HEK293 (cell line): ENCODE data around the gene RPIA.

Experiments used
- CTCF ChIP-seq: fragments of 450-650 bp; formaldehyde crosslinking; IDR thresholded peaks from 2 replicates; pipeline ENCODE4 v1.5.1; 2016; ENCODE audit warnings: missing biosample characterization, missing genetic modification characterization
- PRDM1 ChIP-seq: fragments of 450-650 bp; formaldehyde crosslinking; IDR thresholded peaks from 2 replicates; pipeline ENCODE4; 2016; ENCODE audit warnings: missing biosample characterization, missing genetic modification characterization
- REPIN1 ChIP-seq: fragments of 450-650 bp; formaldehyde crosslinking; IDR thresholded peaks from 2 replicates; pipeline ENCODE4 v1.5.1; 2017; ENCODE audit warnings: missing biosample characterization, missing genetic modification characterization, low read depth
- TRIM28 ChIP-seq: IDR thresholded peaks from 2 replicates; pipeline ENCODE4 v1.6.1; 2011; ENCODE audit warnings: low read length, control low read depth, borderline replicate concordance
- YY1 ChIP-seq: fragments of 450-650 bp; formaldehyde crosslinking; IDR thresholded peaks from 2 replicates; pipeline ENCODE4 v1.5.1; 2018; ENCODE audit warnings: missing biosample characterization, missing genetic modification characterization
- ZBTB17 ChIP-seq: fragments of 450-650 bp; formaldehyde crosslinking; IDR thresholded peaks from 2 replicates; pipeline ENCODE4 v1.5.1; 2016; ENCODE audit warnings: missing biosample characterization, missing genetic modification characterization
- ZBTB7A ChIP-seq: fragments of 450-650 bp; formaldehyde crosslinking; IDR thresholded peaks from 2 replicates; pipeline ENCODE4 v1.5.1; 2016; ENCODE audit warnings: low read depth, missing biosample characterization, missing genetic modification characterization
- ZNF121 ChIP-seq: fragments of 450-650 bp; formaldehyde crosslinking; IDR thresholded peaks from 2 replicates; pipeline ENCODE4 v1.5.1; 2016; ENCODE audit warnings: missing biosample characterization, missing genetic modification characterization
- ZNF174 ChIP-seq: fragments of 450-650 bp; formaldehyde crosslinking; IDR thresholded peaks from 2 replicates; pipeline ENCODE4 v1.5.0; 2017; ENCODE audit warnings: missing biosample characterization, mild to moderate bottlenecking, missing genetic modification characterization
- ZNF19 ChIP-seq: fragments of 450-650 bp; formaldehyde crosslinking; IDR thresholded peaks from 2 replicates; pipeline ENCODE4; 2016; ENCODE audit warnings: missing biosample characterization, missing genetic modification characterization, low read depth
- ZNF571 ChIP-seq: fragments of 450-650 bp; formaldehyde crosslinking; IDR thresholded peaks from 2 replicates; pipeline ENCODE4 v1.5.0; 2017; ENCODE audit warnings: missing biosample characterization, missing genetic modification characterization
- ZNF677 ChIP-seq: fragments of 450-650 bp; IDR thresholded peaks from 2 replicates; pipeline ENCODE4 v1.5.0; 2018; ENCODE audit warnings: missing biosample characterization, mild to moderate bottlenecking, missing genetic modification characterization, moderate library complexity

DNA sequence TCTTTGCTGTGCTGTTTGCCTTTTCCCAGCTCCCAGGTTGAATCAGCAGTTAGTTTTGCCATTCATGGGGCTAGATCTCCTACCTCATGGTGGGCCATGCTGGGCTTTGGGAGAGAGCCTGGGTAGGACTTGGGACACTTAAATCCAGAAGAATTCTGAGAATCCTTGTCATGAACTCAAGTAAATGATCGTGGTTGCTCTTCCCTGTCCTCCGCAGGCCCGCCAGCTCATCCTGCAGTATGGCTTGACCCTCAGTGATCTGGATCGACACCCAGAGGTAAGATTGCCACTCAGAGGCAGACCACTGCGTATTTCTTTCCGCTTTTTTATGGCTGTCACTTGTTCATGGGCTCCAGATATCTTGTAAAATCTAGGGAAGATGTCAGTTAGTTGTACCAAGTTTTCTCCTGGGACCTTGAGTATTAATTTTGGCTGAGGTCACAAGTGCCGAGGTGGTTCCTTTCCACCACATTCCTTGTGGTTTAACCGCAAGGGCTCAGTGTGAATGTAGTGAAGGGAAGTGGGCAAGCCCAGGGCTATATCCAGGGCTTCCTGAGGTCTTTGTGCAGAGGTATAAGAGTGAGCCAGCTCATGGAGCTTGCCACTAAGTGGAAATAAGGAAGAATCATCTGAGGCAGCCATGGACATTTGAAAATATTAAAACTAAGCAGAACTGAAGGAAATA, 37.7 kb downstream of the RPIA start:
- no peak for TF ChIP-seq ZBTB7A (tag by site-specific recombination)
- TF ChIP-seq CTCF = no peak
- TF ChIP-seq ZNF19 = no peak
- TF ChIP-seq ZNF121 (tag by site-specific recombination) = no peak
- no peak for TF ChIP-seq ZNF174
- no peak for TF ChIP-seq PRDM1 (tag by site-specific recombination)
- TF ChIP-seq ZNF677 (tag by site-specific recombination) = no peak
- no peak for TF ChIP-seq TRIM28
- TF ChIP-seq REPIN1 (tag by site-specific recombination) = no peak
- TF ChIP-seq YY1 (tag by site-specific recombination) = no peak
- TF ChIP-seq ZNF571 (tag by site-specific recombination) = no peak
- no peak for TF ChIP-seq ZBTB17 (tag by site-specific recombination)
